Activated naive CD4-positive, alpha-beta T cell treated with anti-CD3 and anti-CD28 coated beads, Interleukin-2, amount 10 ng/mL, durations not matched to agents 7 days and 5 days (primary cell): Measurements from ENCODE around the gene PFKL.

ENCODE experiments used
- CTCF ChIA-PET: fragments of 350-600 bp; sonication (Branson Sonifier 250); formaldehyde crosslinking; loops from one replicate; lab custom pipeline; 2021; ENCODE audit warnings: antibody characterized with exemption; lab: Charles Lee
- DNase-seq: peaks from one replicate; pipeline ENCODE4 v3.0.0-alpha.2; 2020
- H3K27ac Mint-ChIP-seq: one replicate; pipeline ENCODE4 v1.8.0; 2021; ENCODE audit warnings: mild to moderate bottlenecking, moderate library complexity, mixed read lengths
- H3K27me3 Mint-ChIP-seq: one replicate; pipeline ENCODE4 v1.8.0; 2021; ENCODE audit warnings: mild to moderate bottlenecking, mixed read lengths
- H3K36me3 Mint-ChIP-seq: one replicate; pipeline ENCODE4 v1.8.0; 2021; ENCODE audit warnings: mixed read lengths
- H3K4me1 Mint-ChIP-seq: one replicate; pipeline ENCODE4 v1.8.0; 2021; ENCODE audit warnings: mixed read lengths
- H3K4me3 Mint-ChIP-seq: one replicate; pipeline ENCODE4 v1.8.0; 2021; ENCODE audit warnings: mild to moderate bottlenecking, moderate library complexity, mixed read lengths
- H3K9me3 Mint-ChIP-seq: one replicate; pipeline ENCODE4 v1.8.0; 2021; ENCODE audit warnings: mixed read lengths

The PFKL gene

GRCh38 chr21:44305691-44306090 is 5.8 kb downstream of the PFKL start:
- Mint-ChIP-seq H3K27me3 (no peaks in the 10 kb centered on the region), H3K36me3 (peaks cover 18% of the 10 kb centered on the region), H3K4me3 (no peak overlapping the region), H3K27ac (no peak overlapping the region), H3K9me3 (no peaks in the 10 kb centered on the region), H3K4me1 (peaks cover 40% of the 10 kb centered on the region)
- CTCF ChIA-PET, result interaction anchor here (0.9 to 1.4 kb wide), 2 partner anchors 9 to 14 kb away, joined by 3 read pairs; no protein-coding TSS in a partner anchor
- DNase-seq, result no peak

DNA sequence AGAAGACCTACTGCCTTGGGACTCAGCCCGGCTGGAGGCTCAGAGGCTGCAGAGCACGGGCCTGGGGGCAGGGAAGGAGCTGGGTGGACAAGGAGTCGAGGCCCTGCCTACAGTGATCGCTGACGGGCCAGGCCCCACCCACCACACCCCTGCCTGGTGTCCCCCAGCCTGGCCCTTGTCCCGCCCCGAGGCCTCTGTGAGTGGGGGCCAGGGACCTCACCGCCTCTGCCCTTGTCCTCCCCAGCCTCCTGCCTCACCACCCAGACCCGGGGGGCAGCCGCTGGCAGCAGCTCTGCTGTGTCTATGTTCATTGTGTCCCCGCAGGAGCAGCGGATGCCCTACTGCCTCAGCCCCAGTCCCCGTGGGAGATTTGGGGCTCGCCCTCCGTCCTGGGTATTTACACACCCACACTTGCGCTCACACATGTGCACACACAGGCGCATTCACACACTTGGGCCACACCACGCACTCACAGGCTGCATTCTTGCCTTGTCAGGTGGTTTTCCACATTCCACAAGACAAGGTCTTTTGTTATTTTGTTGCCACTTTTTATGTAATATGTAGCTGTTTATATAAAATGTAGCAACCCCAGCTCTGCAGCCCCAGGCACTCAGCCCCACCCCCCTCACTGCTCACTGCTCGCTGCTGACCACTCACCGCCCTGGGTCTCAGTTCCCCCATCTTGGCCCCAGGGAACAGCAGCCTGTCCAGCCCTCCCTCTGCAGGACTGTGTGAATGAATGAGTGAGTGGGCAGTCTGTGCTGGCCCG is 7.3 kb downstream of the PFKL start:
- CTCF ChIA-PET, result no interaction called here
- no peak overlapping the region for H3K4me3 Mint-ChIP-seq
- no peaks in the 10 kb centered on the region for H3K9me3 Mint-ChIP-seq
- peaks cover 26% of the 10 kb centered on the region for H3K4me1 Mint-ChIP-seq
- no peak for DNase-seq
- peaks cover 27% of the 10 kb centered on the region for H3K36me3 Mint-ChIP-seq
- no peak overlapping the region for H3K27ac Mint-ChIP-seq
- H3K27me3 Mint-ChIP-seq, result no peaks in the 10 kb centered on the region

- no peak for DNase-seq
- Mint-ChIP-seq H3K4me1 (no peaks in the 10 kb centered on the region), H3K4me3 (no peak overlapping the region), H3K27me3 (no peaks in the 10 kb centered on the region), H3K27ac (no peak overlapping the region), H3K9me3 (no peaks in the 10 kb centered on the region), H3K36me3 (peaks cover 29% of the 10 kb centered on the region)
- CTCF ChIA-PET, result no interaction called here
Observed at GRCh38 chr21:44310628-44311507, 11.0 kb downstream of the PFKL start.

GRCh38 chr21:44312089-44312488 is 12.2 kb downstream of the PFKL start:
- Mint-ChIP-seq H3K4me3 (no peak overlapping the region), H3K27ac (no peak overlapping the region), H3K4me1 (no peaks in the 10 kb centered on the region), H3K27me3 (no peaks in the 10 kb centered on the region), H3K9me3 (no peaks in the 10 kb centered on the region), H3K36me3 (peaks cover 30% of the 10 kb centered on the region)
- no peak for DNase-seq
- CTCF ChIA-PET, result no interaction called here

DNA sequence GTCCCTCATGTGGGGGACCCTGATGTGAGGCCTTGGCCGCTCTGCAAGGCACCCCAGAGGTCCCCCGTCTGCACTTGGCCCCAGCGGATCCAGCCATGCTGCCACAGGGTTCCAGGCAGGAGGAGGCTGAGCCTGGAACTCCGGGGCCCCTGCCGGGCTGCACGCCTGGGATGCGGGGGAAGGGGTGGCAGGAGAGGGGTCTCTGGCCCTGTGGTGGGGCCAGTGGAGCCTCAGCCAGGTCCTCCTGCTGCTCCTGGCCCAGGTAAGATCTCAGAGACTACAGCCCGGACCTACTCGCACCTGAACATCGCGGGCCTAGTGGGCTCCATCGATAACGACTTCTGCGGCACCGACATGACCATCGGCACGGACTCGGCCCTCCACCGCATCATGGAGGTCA is 12.9 kb downstream of the PFKL start:
- DNase-seq, result no peak
- CTCF ChIA-PET, result no interaction called here
- Mint-ChIP-seq H3K9me3 (no peaks in the 10 kb centered on the region), H3K4me1 (no peaks in the 10 kb centered on the region), H3K36me3 (peaks cover 27% of the 10 kb centered on the region), H3K4me3 (no peak overlapping the region), H3K27ac (no peak overlapping the region), H3K27me3 (no peaks in the 10 kb centered on the region)

GRCh38 chr21:44313451-44313850 is 13.6 kb downstream of the PFKL start:
- Mint-ChIP-seq H3K4me1 (no peaks in the 10 kb centered on the region), H3K27ac (no peak overlapping the region), H3K36me3 (peaks cover 21% of the 10 kb centered on the region), H3K4me3 (no peak overlapping the region), H3K9me3 (no peaks in the 10 kb centered on the region), H3K27me3 (no peaks in the 10 kb centered on the region)
- CTCF ChIA-PET, result no interaction called here
- no peak for DNase-seq

DNA sequence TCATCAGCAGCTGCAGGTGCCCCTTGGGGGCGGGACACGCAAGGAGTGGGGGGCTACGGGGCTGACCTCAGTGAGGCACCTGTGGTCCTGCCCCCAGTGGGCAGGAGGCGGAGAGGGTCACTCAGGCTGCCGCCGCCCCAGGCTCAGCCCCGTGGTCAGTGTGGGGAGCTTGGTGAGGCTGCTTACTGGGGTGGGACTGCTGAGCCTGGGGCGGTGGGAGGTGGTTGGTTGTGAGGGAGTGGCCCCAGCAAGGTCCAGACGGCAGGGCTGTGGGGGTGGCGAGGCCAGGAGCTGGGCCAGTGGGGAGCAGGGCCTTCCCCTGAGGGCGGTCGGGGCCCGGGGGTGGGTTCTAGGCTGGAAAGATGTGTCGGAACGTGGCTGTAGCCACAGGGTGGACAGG is 14.3 kb downstream of the PFKL start:
- DNase-seq, result no peak
- Mint-ChIP-seq H3K27me3 (no peaks in the 10 kb centered on the region), H3K4me1 (no peaks in the 10 kb centered on the region), H3K27ac (no peak overlapping the region), H3K4me3 (no peak overlapping the region), H3K9me3 (no peaks in the 10 kb centered on the region), H3K36me3 (peaks cover 21% of the 10 kb centered on the region)
- CTCF ChIA-PET, result no interaction called here

GRCh38 chr21:44314561-44314960 is 14.7 kb downstream of the PFKL start:
- Mint-ChIP-seq H3K9me3 (no peaks in the 10 kb centered on the region), H3K27me3 (no peaks in the 10 kb centered on the region), H3K4me1 (no peaks in the 10 kb centered on the region), H3K4me3 (no peak overlapping the region), H3K36me3 (peaks cover 25% of the 10 kb centered on the region), H3K27ac (no peak overlapping the region)
- no peak for DNase-seq
- CTCF ChIA-PET, result interaction anchor here (1.0 kb wide), 1 partner anchor 9 kb away, joined by 3 read pairs; no protein-coding TSS in a partner anchor

GRCh38 chr21:44315691-44316203 is 15.9 kb downstream of the PFKL start:
- Mint-ChIP-seq H3K4me3 (no peak overlapping the region), H3K9me3 (no peaks in the 10 kb centered on the region), H3K4me1 (no peaks in the 10 kb centered on the region), H3K27ac (no peak overlapping the region), H3K27me3 (no peaks in the 10 kb centered on the region), H3K36me3 (peaks cover 25% of the 10 kb centered on the region)
- CTCF ChIA-PET, result interaction anchor here (1.0 kb wide), 1 partner anchor 11 kb away, joined by 3 read pairs; no protein-coding TSS in a partner anchor
- no peak for DNase-seq

GRCh38 chr21:44316277-44316900 is 16.5 kb downstream of the PFKL start:
- no peaks in the 10 kb centered on the region for H3K4me1 Mint-ChIP-seq
- CTCF ChIA-PET, result no interaction called here
- no peaks in the 10 kb centered on the region for H3K9me3 Mint-ChIP-seq
- peaks cover 19% of the 10 kb centered on the region for H3K36me3 Mint-ChIP-seq
- H3K4me3 Mint-ChIP-seq, result no peak overlapping the region
- no peak overlapping the region for H3K27ac Mint-ChIP-seq
- no peaks in the 10 kb centered on the region for H3K27me3 Mint-ChIP-seq
- no peak for DNase-seq

GRCh38 chr21:44317241-44317782 is 17.5 kb downstream of the PFKL start:
- Mint-ChIP-seq H3K27ac (no peak overlapping the region), H3K36me3 (peaks cover 15% of the 10 kb centered on the region), H3K27me3 (no peaks in the 10 kb centered on the region), H3K4me3 (no peak overlapping the region), H3K4me1 (no peaks in the 10 kb centered on the region), H3K9me3 (no peaks in the 10 kb centered on the region)
- no peak for DNase-seq
- CTCF ChIA-PET, result no interaction called here

- H3K27me3 Mint-ChIP-seq, result no peaks in the 10 kb centered on the region
- CTCF ChIA-PET, result no interaction called here
- no peaks in the 10 kb centered on the region for H3K4me1 Mint-ChIP-seq
- H3K4me3 Mint-ChIP-seq, result no peak overlapping the region
- H3K27ac Mint-ChIP-seq, result no peak overlapping the region
- no peaks in the 10 kb centered on the region for H3K9me3 Mint-ChIP-seq
- peaks cover 12% of the 10 kb centered on the region for H3K36me3 Mint-ChIP-seq
- no peak for DNase-seq
Observed at GRCh38 chr21:44317871-44318270, 18.0 kb downstream of the PFKL start.

DNA sequence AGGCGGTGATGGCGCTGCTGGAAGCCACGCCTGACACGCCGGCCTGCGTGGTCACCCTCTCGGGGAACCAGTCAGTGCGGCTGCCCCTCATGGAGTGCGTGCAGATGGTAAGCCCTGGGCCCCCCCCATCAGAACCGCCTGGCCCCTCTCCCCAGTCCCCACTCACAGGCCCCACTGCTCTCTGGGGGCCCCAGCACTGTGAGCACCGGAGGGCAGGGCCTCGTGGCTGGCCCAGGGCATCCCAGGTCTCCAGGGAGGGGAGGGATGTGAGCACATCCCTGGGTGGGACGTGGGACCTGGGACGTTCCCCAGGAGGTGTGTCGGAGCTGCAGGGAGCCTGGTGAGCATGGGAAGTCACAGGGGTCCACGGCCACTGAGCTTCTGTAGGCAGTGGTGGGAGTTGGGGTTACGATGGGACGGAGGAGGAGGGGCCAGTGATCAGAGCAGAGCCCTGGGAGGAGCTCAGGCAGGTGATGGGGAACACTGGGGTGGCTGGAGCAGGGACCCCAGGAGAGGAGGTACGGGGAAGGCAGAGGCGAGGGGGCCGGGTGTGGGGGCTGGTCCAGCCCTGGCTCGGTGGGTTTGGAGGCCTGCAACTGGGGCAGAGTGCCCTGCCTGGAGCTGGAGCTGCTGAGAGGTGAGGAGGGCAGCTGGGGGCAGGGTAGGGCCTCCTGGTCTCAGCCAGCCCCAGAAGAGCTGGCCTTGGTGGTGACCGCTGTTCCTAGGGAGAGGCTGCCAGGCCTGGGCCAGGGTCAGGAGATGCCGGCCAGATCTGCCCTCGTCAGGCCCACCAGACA is 18.8 kb downstream of the PFKL start:
- Mint-ChIP-seq H3K4me1 (no peaks in the 10 kb centered on the region), H3K27ac (no peak overlapping the region), H3K27me3 (no peaks in the 10 kb centered on the region), H3K9me3 (no peaks in the 10 kb centered on the region), H3K4me3 (no peak overlapping the region), H3K36me3 (peaks cover 10% of the 10 kb centered on the region)
- no peak for DNase-seq
- CTCF ChIA-PET, result no interaction called here
